GM18909 (cell line): ENCODE data around the gene PSAP.
A peak's percentile ranks its signal among the peaks of the same experiment; 100 is the strongest.
"Not testable (repeated sequence)": the region's sequence is repeated elsewhere in the genome, so short reads cannot be mapped to it uniquely, and the experiment has no call there.

Source experiments
- ATAC-seq: cut with Tn5 transposase; IDR thresholded peaks from one replicate; pipeline ENCODE4 v1.9.1; 2021; ENCODE audit warnings: mild to moderate bottlenecking; ENCODE audit not compliant: unreplicated experiment, poor library complexity

PSAP gene

GRCh38 chr10:71874680-71875354 lies 23.8 kb upstream of the PSAP start:
- ATAC-seq, result not testable (repeated sequence)

GRCh38 chr10:71873582-71874211 lies 22.6 kb upstream of the PSAP start:
- peak; percentile 95 for ATAC-seq

- ATAC-seq, result not testable (repeated sequence)
Observed at GRCh38 chr10:71869601-71870000, 18.6 kb upstream of the PSAP start.

GRCh38 chr10:71868192-71868697 lies 17.2 kb upstream of the PSAP start:
- no peak for ATAC-seq

- ATAC-seq, result no peak
Observed at GRCh38 chr10:71865561-71866041, 14.6 kb upstream of the PSAP start.

- no peak for ATAC-seq
Observed at GRCh38 chr10:71864911-71865361, 13.9 kb upstream of the PSAP start.

- no peak for ATAC-seq
Observed at GRCh38 chr10:71863203-71863602, 12.2 kb upstream of the PSAP start.

GRCh38 chr10:71860243-71861029 lies 9.4 kb upstream of the PSAP start:
- ATAC-seq, result peak; percentile 43

GRCh38 chr10:71857934-71858890 lies 7.2 kb upstream of the PSAP start:
- ATAC-seq, result no peak

- no peak for ATAC-seq
Observed at GRCh38 chr10:71856619-71857018, 5.6 kb upstream of the PSAP start.

- no peak for ATAC-seq
Observed at GRCh38 chr10:71854031-71854430, 3.0 kb upstream of the PSAP start.

GRCh38 chr10:71852355-71852937 lies 1.4 kb upstream of the PSAP start:
- ATAC-seq, result no peak

GRCh38 chr10:71851465-71852095 lies 529 bp upstream of the PSAP start:
- ATAC-seq, result not testable (repeated sequence)

GRCh38 chr10:71850021-71850742 lies 869 bp downstream of the PSAP start:
- no peak for ATAC-seq

GRCh38 chr10:71849461-71849908 lies 1.6 kb downstream of the PSAP start:
- ATAC-seq, result no peak

- no peak for ATAC-seq
Observed at GRCh38 chr10:71848325-71849275, 2.5 kb downstream of the PSAP start.

- no peak for ATAC-seq
Observed at GRCh38 chr10:71847418-71847817, 3.6 kb downstream of the PSAP start.
